HEK293 (cell line): ENCODE data around the gene KCNB1.

ENCODE experiments used
- ZFP41 ChIP-seq: fragments of 450-650 bp; formaldehyde crosslinking; IDR thresholded peaks from 2 replicates; pipeline ENCODE4 v1.5.1; 2016; ENCODE audit warnings: missing biosample characterization, missing genetic modification characterization, borderline replicate concordance
- ZNF274 ChIP-seq, 2 experiments: fragments of 200-500 bp in 1 of 2; fragments of 450-650 bp in 1 of 2; sonication (Bioruptor generic) in 1 of 2; formaldehyde crosslinking in 1 of 2; IDR thresholded peaks; 2 replicates each; pipeline versions ENCODE4 v1.5.1 to v1.6.1; 2014 to 2016; ENCODE audit warnings: borderline replicate concordance in 1 of 2, inconsistent platforms in 1 of 2, low read length in 1 of 2, missing biosample characterization in 1 of 2, missing genetic modification characterization in 1 of 2
- ZNF398 ChIP-seq: fragments of 450-650 bp; formaldehyde crosslinking; IDR thresholded peaks from 2 replicates; pipeline ENCODE4 v1.5.1; 2017; ENCODE audit warnings: missing biosample characterization, missing genetic modification characterization

DNA sequence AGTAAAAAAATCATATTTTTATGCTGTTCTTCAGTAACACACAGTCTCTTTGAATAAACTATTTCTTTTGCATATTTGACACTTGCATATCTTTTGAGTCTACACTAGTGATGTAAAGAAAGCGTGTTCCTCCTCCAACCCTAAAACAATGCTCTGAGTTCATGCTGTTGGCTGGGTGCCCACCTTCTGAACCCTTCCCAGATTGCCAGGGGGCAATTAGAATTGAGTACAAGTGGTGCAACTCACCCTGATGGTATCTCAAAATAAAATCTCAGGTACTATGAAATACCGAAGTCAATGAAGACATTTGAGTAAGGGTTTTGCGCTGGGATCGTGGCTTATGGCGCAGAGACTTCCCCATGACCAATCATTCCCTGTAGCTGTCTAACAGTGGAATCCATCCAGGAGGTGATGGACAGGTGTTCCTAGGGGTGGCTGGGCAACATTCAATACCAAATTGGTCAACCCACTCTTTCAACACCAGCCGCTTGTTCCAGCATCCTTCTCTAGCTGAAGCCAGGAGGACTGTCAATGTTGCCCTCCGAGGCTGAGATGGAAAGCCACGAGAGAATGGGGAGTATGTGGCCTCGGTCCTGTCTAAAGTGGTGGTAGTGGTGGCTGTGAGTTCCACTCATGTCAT, 110.3 kb downstream of the KCNB1 start:
- TF ChIP-seq ZNF398: no peak
- TF ChIP-seq ZFP41 (tag by site-specific recombination): no peak
- TF ChIP-seq ZNF274 (IDR thresholded peaks at IDR 0.05; ENCODE audit: low read length): no peak
- no peak for TF ChIP-seq ZNF274 (tag by site-specific recombination; IDR thresholded peaks at IDR 0.05; ENCODE audit: borderline replicate concordance)
